Activated T-helper 17 cell treated with anti-CD3 and anti-CD28 coated beads, Interleukin-2, amount 50 U/mL, for 72 hours (primary cell): ENCODE measurements around the gene MCF2L. TPM values are rescaled to one million over a fixed set of nuclear protein-coding genes. Genes with fewer than 3 reads are reported as not detected.
"Not testable (repeated sequence)": the region's sequence is repeated elsewhere in the genome, so short reads cannot be mapped to it uniquely, and the experiment has no call there.

Experiments
- ATAC-seq: fragments of 150-1000 bp; cut with Tn5 transposase; replicated peaks from 2 replicates; pipeline ENCODE4 v1.10.0; 2021; ENCODE audit warnings: mild to moderate bottlenecking, moderate library complexity
- H3K27ac Mint-ChIP-seq: one replicate; pipeline ENCODE4 v1.8.0; 2022; ENCODE audit warnings: mixed read lengths
- H3K27me3 Mint-ChIP-seq: one replicate; pipeline ENCODE4 v1.8.0; 2022; ENCODE audit warnings: mixed read lengths
- H3K36me3 Mint-ChIP-seq: one replicate; pipeline ENCODE4 v1.8.0; 2022; ENCODE audit warnings: low read depth, mild to moderate bottlenecking, mixed read lengths
- H3K4me1 Mint-ChIP-seq: one replicate; pipeline ENCODE4 v1.8.0; 2022; ENCODE audit warnings: mixed read lengths
- H3K4me3 Mint-ChIP-seq: one replicate; pipeline ENCODE4 v1.8.0; 2022; ENCODE audit warnings: mild to moderate bottlenecking, mixed read lengths
- H3K9me3 Mint-ChIP-seq: one replicate; pipeline ENCODE4 v1.8.0; 2022; ENCODE audit warnings: mixed read lengths
- total RNA-seq, 2 donors: library from RNA; stranded (reverse); gene quantifications; one replicate each; pipeline ENCODE4 v1.2.3, GENCODE V29; 2022

MCF2L gene
- total RNA-seq, 2 donors from 2014 or later = 2.0 to 3.0 TPM

DNA sequence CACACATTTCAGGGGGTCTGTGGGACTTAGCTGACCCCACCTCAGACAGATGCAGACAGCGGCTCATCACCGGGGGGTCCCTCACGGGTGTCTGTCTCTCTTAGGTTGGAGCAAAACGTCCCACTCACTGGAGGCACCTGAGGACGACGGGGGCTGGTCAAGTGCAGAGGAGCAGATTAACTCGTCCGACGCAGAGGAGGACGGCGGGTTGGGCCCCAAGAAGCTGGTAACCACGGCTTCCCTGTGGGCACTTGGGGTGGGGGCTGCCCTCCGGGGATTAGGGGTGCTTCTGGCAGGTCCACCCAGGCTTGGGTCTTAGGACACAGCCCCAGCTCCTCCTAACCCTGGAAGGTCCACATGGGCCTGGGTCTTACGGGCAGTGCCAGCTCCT, 125.4 kb downstream of the MCF2L start:
- Mint-ChIP-seq H3K27ac (no peak overlapping the region), H3K27me3 (no peaks in the 10 kb centered on the region), H3K4me1 (no peaks in the 10 kb centered on the region), H3K9me3 (no peaks in the 10 kb centered on the region), H3K4me3 (no peak overlapping the region), H3K36me3 (no peaks in the 10 kb centered on the region)
- no peak for ATAC-seq

GRCh38 chr13:113095146-113096051, 126.4 kb downstream of the MCF2L start:
- Mint-ChIP-seq H3K36me3 (no peaks in the 10 kb centered on the region), H3K9me3 (no peaks in the 10 kb centered on the region), H3K27me3 (no peaks in the 10 kb centered on the region), H3K27ac (no peak overlapping the region), H3K4me1 (no peaks in the 10 kb centered on the region), H3K4me3 (no peak overlapping the region)
- ATAC-seq = no peak

GRCh38 chr13:113096052-113096744, 127.2 kb downstream of the MCF2L start:
- no peak overlapping the region for H3K4me3 Mint-ChIP-seq
- no peak for ATAC-seq
- H3K36me3 Mint-ChIP-seq = no peaks in the 10 kb centered on the region
- H3K27ac Mint-ChIP-seq = no peak overlapping the region
- no peaks in the 10 kb centered on the region for H3K9me3 Mint-ChIP-seq
- no peaks in the 10 kb centered on the region for H3K4me1 Mint-ChIP-seq
- H3K27me3 Mint-ChIP-seq = no peaks in the 10 kb centered on the region

DNA sequence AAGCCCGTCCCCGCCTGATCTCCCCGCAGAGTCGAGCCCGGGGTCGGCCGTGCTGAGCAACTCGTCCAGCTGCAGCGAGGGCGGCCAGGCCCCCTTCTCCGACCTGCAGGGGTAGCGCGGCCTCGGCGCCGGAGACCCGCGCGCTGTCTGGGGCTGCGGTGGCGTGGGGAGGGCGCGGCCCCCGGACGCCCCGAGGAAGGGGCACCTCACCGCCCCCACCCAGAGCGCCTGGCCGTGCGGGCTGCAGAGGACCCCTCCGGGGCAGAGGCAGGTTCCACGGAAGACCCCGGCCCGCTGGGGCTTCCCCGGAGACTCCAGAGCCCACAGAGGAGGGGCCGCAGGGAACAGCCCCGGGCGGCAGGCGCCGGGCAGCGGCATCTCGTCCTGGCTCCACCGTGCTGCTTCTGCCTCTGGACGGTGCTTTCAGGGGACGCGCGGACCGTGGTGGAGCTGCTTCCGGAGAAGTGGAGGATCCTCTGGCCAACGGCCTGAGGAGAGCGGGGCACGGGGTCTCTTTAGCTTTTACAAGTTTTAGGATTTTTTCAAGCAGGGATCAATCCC, 127.8 kb downstream of the MCF2L start:
- no peaks in the 10 kb centered on the region for H3K36me3 Mint-ChIP-seq
- no peaks in the 10 kb centered on the region for H3K9me3 Mint-ChIP-seq
- no peak overlapping the region for H3K4me3 Mint-ChIP-seq
- H3K27ac Mint-ChIP-seq = no peak overlapping the region
- H3K4me1 Mint-ChIP-seq = no peaks in the 10 kb centered on the region
- no peak for ATAC-seq
- H3K27me3 Mint-ChIP-seq = no peaks in the 10 kb centered on the region

DNA sequence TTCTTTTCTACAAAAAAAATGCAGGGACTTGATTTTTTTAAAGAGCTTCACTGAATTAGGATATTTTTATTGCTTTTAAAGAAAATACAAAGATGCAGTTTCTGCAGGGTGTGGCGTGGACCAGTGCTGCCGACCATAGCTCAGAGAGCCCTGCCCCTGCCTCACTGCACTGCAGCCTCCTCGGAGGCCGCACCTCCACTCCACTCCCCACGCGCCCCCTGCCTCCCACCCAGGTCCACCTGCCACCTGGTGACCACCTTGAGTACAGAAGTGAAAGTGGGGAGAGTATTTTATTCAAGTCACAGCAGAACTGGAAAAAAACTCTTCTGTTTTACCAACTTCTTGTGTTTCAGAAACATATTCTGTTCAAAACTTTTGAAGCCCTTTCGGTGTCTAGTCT, 128.6 kb downstream of the MCF2L start:
- no peaks in the 10 kb centered on the region for H3K4me1 Mint-ChIP-seq
- H3K36me3 Mint-ChIP-seq = no peaks in the 10 kb centered on the region
- H3K27me3 Mint-ChIP-seq = no peaks in the 10 kb centered on the region
- no peak overlapping the region for H3K4me3 Mint-ChIP-seq
- H3K27ac Mint-ChIP-seq = no peak overlapping the region
- H3K9me3 Mint-ChIP-seq = no peaks in the 10 kb centered on the region
- no peak for ATAC-seq

- no peaks in the 10 kb centered on the region for H3K36me3 Mint-ChIP-seq
- no peak for ATAC-seq
- H3K4me1 Mint-ChIP-seq = no peaks in the 10 kb centered on the region
- H3K9me3 Mint-ChIP-seq = no peaks in the 10 kb centered on the region
- no peak overlapping the region for H3K4me3 Mint-ChIP-seq
- no peaks in the 10 kb centered on the region for H3K27me3 Mint-ChIP-seq
- H3K27ac Mint-ChIP-seq = no peak overlapping the region
These were observed 129.2 kb downstream of the MCF2L start for GRCh38 chr13:113098162-113098732.

DNA sequence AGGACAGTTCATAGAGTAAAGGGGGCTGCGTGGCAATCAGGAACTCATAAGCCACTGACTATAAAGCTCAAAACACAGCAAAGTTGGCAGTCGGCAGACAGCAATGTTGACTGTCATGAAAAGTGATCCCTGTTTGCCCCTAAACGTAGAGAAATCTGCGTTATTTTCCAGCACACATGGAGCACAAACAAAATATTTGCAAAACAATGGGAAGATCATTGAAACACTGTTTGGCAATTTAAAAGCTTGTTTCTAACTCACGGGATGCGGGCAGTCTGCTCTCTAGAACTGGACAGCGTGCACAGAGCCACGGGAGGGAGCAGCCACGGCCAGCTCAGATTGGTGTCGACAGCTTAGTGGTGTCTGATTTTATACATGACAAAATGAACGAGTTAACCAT, 130.1 kb downstream of the MCF2L start:
- no peaks in the 10 kb centered on the region for H3K36me3 Mint-ChIP-seq
- H3K27me3 Mint-ChIP-seq = no peaks in the 10 kb centered on the region
- H3K27ac Mint-ChIP-seq = no peak overlapping the region
- H3K9me3 Mint-ChIP-seq = no peaks in the 10 kb centered on the region
- no peak for ATAC-seq
- no peak overlapping the region for H3K4me3 Mint-ChIP-seq
- no peaks in the 10 kb centered on the region for H3K4me1 Mint-ChIP-seq

- not testable (repeated sequence) for H3K27ac Mint-ChIP-seq, H3K4me1 Mint-ChIP-seq, H3K4me3 Mint-ChIP-seq, H3K36me3 Mint-ChIP-seq, H3K27me3 Mint-ChIP-seq, ATAC-seq, H3K9me3 Mint-ChIP-seq
These were observed 133.3 kb downstream of the MCF2L start for GRCh38 chr13:113102302-113102701.

DNA sequence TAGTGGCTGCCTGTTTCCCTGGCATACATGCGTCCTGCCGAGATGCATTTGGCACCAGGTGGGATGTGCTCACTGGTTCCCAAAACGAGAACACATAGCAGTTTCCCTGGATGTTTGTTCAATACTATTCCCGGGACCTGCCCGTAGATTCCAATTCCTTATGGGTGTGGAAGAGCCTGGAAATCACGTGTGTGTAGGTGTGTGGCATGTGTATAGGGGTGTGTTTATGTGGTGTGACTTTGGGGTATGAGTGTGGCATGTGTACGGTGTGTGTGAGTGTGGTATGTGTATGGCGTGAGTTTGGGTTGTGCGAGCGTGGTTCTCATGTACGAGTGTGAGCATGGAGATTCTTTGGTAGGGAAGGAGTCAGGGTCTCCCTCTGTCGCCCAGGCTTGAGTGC, 133.7 kb downstream of the MCF2L start:
- Mint-ChIP-seq H3K4me1 (no peaks in the 10 kb centered on the region), H3K9me3 (no peaks in the 10 kb centered on the region), H3K36me3 (peaks cover 7% of the 10 kb centered on the region), H3K4me3 (no peak overlapping the region), H3K27ac (no peak overlapping the region), H3K27me3 (no peaks in the 10 kb centered on the region)
- ATAC-seq = no peak

GRCh38 chr13:113103646-113104045, 134.6 kb downstream of the MCF2L start:
- peaks cover 7% of the 10 kb centered on the region for H3K36me3 Mint-ChIP-seq
- ATAC-seq = peak; percentile 5
- H3K4me1 Mint-ChIP-seq = no peaks in the 10 kb centered on the region
- H3K27ac Mint-ChIP-seq = no peak overlapping the region
- H3K9me3 Mint-ChIP-seq = no peaks in the 10 kb centered on the region
- no peak overlapping the region for H3K4me3 Mint-ChIP-seq
- H3K27me3 Mint-ChIP-seq = no peaks in the 10 kb centered on the region

GRCh38 chr13:113105032-113105920, 136.3 kb downstream of the MCF2L start, which contains the start of gene F7:
Gene F7, plus strand, starts transcription at chr13:113105791. Its CDS starts 51 bp downstream, at chr13:113105842.
- no peak within 1 kb of the TSS for H3K4me3 Mint-ChIP-seq
- H3K27me3 Mint-ChIP-seq = no peaks in the 10 kb centered on the region
- peaks cover 7% of the 10 kb centered on the region for H3K36me3 Mint-ChIP-seq
- H3K4me1 Mint-ChIP-seq = no peaks in the 10 kb centered on the region
- no peak for ATAC-seq
- no peaks in the 10 kb centered on the region for H3K9me3 Mint-ChIP-seq
- H3K27ac Mint-ChIP-seq = no peak within 1 kb of the TSS

DNA sequence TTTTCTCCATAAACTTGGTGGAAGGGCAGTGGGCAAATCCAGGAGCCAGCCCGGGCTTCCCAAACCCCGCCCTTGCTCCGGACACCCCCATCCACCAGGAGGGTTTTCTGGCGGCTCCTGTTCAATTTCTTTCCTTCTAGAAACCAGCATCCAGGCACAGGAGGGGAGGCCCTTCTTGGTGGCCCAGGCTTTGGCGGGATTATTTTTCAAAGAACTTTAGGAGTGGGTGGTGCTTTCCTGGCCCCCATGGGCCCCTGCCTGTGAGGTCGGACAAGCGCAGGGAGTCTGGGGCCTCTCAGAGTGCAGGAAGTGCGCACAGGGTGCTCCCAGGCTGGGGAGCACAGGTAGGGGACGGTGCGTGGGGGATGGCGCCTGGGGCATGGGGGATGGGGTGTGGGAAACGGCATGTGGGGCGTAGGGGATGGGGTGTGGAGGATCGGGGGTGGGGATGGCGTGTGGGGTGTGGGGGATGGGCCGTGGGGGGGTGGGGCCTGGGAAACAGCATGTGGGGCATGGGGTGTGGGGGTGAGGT, 137.0 kb downstream of the MCF2L start:
- no peaks in the 10 kb centered on the region for H3K27me3 Mint-ChIP-seq
- no peak overlapping the region for H3K27ac Mint-ChIP-seq
- H3K4me3 Mint-ChIP-seq = no peak overlapping the region
- no peak for ATAC-seq
- peaks cover 7% of the 10 kb centered on the region for H3K36me3 Mint-ChIP-seq
- no peaks in the 10 kb centered on the region for H3K9me3 Mint-ChIP-seq
- H3K4me1 Mint-ChIP-seq = no peaks in the 10 kb centered on the region

- Mint-ChIP-seq H3K9me3 (no peaks in the 10 kb centered on the region), H3K27me3 (no peaks in the 10 kb centered on the region), H3K4me3 (no peak overlapping the region), H3K36me3 (peaks cover 7% of the 10 kb centered on the region), H3K27ac (peak overlapping the region; percentile 84), H3K4me1 (no peaks in the 10 kb centered on the region)
- peak; percentile 29 for ATAC-seq
These were observed 137.8 kb downstream of the MCF2L start for GRCh38 chr13:113106711-113107351.
